Heart left ventricle (tissue), 13 donors: ENCODE data around the gene RTTN.

ENCODE experiments used
- POLR2A ChIP-seq, 2 donors: fragments of 450-650 bp; IDR thresholded peaks; one replicate each; pipeline ENCODE4 v1.6.1; 2017; ENCODE audit warnings: antibody characterized with exemption in 2 of 2, mild to moderate bottlenecking in 2 of 2, moderate library complexity in 2 of 2
- TF ChIP-seq, protein P1 (sequence below), 12 donors: fragments of 200-600 bp; sonication (generic) in 4 of 12; IDR thresholded peaks; one replicate each; pipeline versions ENCODE4 v1.5.0 to v1.8.0; 2018 to 2022; ENCODE audit warnings: antibody characterized with exemption in 12 of 12, mild to moderate bottlenecking in 5 of 12
- donor health status: ischemic (EF 13 %, LVEDD 7.1; RV severe dilation, severe dysfunction).
- donor health status: DM: no; HTN: yes; CAD: no.
- donor health status: DM: no; HTN: no; CAD: no.
- donor health status: ischemic (EF 25% LVEDD 6.9; RV normal size, moderate dysfunction).
- donor health status: ischemic (EF 25% LVEDD 5.7; RV mildly dilated, moderate dysfunction).
- donor health status: ischemic (EF 35%, LVEDD 5.7; RV mildly dilated, moderate dysfunction).
- donor health status: nonischemic (EF 11% LVEDD 7.7; RV severe dilation, severe dysfunction).
- donor health status: DM: yes; HTN: yes; CAD: no.
- donor health status: PGD.
- donor health status: ischemic (EF 29% LVEDD 5.4; RV normal size, mild dysfunction).
- donor health status: nonischemic (EF 23%, LVEDD 6.1; RV moderate dilation, normal function).

DNA sequence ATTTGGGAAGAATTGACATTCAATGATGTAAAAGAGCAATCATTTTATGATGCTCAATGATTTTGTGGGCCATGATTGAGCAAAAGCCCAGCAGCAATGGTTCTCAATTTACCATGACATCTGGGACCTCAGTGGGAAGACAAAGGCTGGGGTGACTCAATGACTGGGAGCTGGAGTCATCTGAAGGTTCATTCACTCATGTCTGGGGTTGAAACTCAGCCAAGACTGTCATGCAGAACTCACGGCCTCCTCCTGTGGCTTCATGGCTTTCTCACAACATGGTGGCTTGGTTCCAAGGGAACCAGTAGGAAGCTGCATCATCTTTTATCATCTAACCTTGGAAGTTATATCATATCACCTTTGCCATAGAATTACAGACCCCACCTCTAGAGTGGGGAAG is 212.7 kb downstream of the RTTN start:
- TF ChIP-seq, protein P1, sequence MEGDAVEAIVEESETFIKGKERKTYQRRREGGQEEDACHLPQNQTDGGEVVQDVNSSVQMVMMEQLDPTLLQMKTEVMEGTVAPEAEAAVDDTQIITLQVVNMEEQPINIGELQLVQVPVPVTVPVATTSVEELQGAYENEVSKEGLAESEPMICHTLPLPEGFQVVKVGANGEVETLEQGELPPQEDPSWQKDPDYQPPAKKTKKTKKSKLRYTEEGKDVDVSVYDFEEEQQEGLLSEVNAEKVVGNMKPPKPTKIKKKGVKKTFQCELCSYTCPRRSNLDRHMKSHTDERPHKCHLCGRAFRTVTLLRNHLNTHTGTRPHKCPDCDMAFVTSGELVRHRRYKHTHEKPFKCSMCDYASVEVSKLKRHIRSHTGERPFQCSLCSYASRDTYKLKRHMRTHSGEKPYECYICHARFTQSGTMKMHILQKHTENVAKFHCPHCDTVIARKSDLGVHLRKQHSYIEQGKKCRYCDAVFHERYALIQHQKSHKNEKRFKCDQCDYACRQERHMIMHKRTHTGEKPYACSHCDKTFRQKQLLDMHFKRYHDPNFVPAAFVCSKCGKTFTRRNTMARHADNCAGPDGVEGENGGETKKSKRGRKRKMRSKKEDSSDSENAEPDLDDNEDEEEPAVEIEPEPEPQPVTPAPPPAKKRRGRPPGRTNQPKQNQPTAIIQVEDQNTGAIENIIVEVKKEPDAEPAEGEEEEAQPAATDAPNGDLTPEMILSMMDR (IDR thresholded peaks at IDR 0.05), result no peak
- TF ChIP-seq POLR2A (IDR thresholded peaks at IDR 0.05), result no peak
